Osteoblast (primary cell): ENCODE results near the gene CA7. TPM values are rescaled to one million over a fixed set of nuclear protein-coding genes. Genes with fewer than 3 reads are reported as not detected.

Source experiments
- DNase-seq: peaks from one replicate; pipeline ENCODE4 v3.0.0; 2011; ENCODE audit warnings: low spot score, mixed read lengths; ENCODE audit not compliant: insufficient read length; ENCODE audit errors: missing footprints
- H2AFZ ChIP-seq: 2 replicates; pipeline ENCODE4 v1.6.0; 2011; ENCODE audit warnings: mild to moderate bottlenecking, low read length
- H3K27ac ChIP-seq: 2 replicates; pipeline ENCODE4 v1.5.1; 2011; ENCODE audit warnings: mild to moderate bottlenecking, low read depth, low read length, moderate library complexity
- H3K27me3 ChIP-seq: 2 replicates; pipeline ENCODE4 v1.6.0; 2012; ENCODE audit warnings: mild to moderate bottlenecking, control low read depth, inconsistent platforms, low read length, moderate library complexity; ENCODE audit not compliant: insufficient read depth
- H3K36me3 ChIP-seq: 2 replicates; pipeline ENCODE4 v1.5.1; 2011; ENCODE audit warnings: mild to moderate bottlenecking, low read length, control low read depth, moderate library complexity; ENCODE audit not compliant: insufficient read depth
- H3K4me1 ChIP-seq: 2 replicates; pipeline ENCODE4 v1.5.1; 2011; ENCODE audit warnings: mild to moderate bottlenecking, low read length, control low read depth, moderate library complexity; ENCODE audit not compliant: insufficient read depth
- H3K4me2 ChIP-seq: 2 replicates; pipeline ENCODE4 v1.6.0; 2011; ENCODE audit warnings: mild to moderate bottlenecking, low read length; ENCODE audit not compliant: insufficient read depth
- H3K4me3 ChIP-seq: fragments of 200-600 bp; sonication (generic); 3 replicates; pipeline ENCODE4 v1.5.1; 2012; ENCODE audit warnings: mild to moderate bottlenecking, low read length, inconsistent platforms; ENCODE audit not compliant: insufficient read depth
- H3K79me2 ChIP-seq: 2 replicates; pipeline ENCODE4 v1.6.0; 2012; ENCODE audit warnings: mild to moderate bottlenecking, low read length, control low read depth, inconsistent platforms; ENCODE audit not compliant: insufficient read depth
- H3K9me3 ChIP-seq: 2 replicates; pipeline ENCODE4 v1.5.1; 2011; ENCODE audit warnings: low read depth, low read length, control low read depth
- H4K20me1 ChIP-seq: 2 replicates; pipeline ENCODE4 v1.6.0; 2012; ENCODE audit warnings: mild to moderate bottlenecking, low read length, control low read depth; ENCODE audit not compliant: insufficient read depth
- total RNA-seq: library from RNA; depleted of rRNA; stranded (reverse); fragments of >200 nt; gene quantifications from 2 replicates; pipeline ENCODE4 v1.2.3, GENCODE V29; 2012
- TF ChIP-seq, protein P1 (sequence below): IDR thresholded peaks from 2 replicates; pipeline ENCODE4 v1.5.1; 2011; ENCODE audit warnings: mild to moderate bottlenecking, low read depth, low read length, moderate library complexity; ENCODE audit errors: extremely low read depth

The CA7 gene
- total RNA-seq, 1 donor: not detected

DNA sequence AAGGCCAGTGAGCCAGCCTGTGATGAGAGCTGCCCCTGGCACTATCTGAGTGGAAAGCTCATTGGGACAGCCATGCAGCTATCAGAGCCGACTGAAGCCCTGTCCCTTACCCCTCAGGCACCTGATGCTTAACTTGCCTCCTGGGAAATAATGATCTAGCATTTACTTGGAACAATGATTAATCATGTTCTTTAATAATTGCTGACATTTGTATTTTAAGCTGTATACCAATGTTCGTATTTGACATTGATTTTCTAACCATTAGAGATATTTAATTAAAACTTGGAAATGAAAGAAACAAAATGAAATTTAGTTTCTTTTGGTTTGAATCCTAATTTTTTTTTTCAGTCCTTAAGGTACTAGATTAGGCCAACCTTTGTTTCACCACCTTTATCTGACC lies 46.6 kb downstream of the CA7 start:
- Histone ChIP-seq H3K79me2 (no peaks in the 10 kb centered on the region), H3K27ac (no peak overlapping the region), H3K9me3 (no peaks in the 10 kb centered on the region), H3K4me1 (peaks cover 7% of the 10 kb centered on the region), H4K20me1 (peaks cover 4% of the 10 kb centered on the region), H2AFZ (no peak overlapping the region), H3K4me2 (no peak overlapping the region), H3K4me3 (no peak overlapping the region), H3K27me3 (no peaks in the 10 kb centered on the region), H3K36me3 (peaks cover 5% of the 10 kb centered on the region)
- TF ChIP-seq, protein P1, sequence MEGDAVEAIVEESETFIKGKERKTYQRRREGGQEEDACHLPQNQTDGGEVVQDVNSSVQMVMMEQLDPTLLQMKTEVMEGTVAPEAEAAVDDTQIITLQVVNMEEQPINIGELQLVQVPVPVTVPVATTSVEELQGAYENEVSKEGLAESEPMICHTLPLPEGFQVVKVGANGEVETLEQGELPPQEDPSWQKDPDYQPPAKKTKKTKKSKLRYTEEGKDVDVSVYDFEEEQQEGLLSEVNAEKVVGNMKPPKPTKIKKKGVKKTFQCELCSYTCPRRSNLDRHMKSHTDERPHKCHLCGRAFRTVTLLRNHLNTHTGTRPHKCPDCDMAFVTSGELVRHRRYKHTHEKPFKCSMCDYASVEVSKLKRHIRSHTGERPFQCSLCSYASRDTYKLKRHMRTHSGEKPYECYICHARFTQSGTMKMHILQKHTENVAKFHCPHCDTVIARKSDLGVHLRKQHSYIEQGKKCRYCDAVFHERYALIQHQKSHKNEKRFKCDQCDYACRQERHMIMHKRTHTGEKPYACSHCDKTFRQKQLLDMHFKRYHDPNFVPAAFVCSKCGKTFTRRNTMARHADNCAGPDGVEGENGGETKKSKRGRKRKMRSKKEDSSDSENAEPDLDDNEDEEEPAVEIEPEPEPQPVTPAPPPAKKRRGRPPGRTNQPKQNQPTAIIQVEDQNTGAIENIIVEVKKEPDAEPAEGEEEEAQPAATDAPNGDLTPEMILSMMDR: no peak
- no peak for DNase-seq

DNA sequence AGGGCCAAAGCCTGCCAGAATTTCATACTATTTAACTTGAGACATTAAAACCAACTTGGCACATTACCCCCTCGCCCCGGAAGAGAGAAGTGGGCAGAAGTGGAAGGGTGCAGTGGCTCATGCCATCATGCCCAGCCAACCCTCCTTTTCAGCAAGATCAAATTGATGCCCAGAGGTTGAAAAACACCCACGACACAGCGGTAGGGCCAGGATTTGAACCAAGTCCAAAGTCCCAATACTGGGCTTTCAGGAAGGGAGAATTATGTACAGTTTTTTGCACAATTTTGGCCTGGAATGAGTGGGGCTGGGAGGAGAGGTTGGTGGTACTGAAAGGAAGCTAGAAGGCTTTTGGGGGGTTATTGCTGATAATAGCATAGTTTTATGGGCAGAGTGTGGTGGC lies 47.1 kb downstream of the CA7 start:
- H4K20me1 ChIP-seq: peaks cover 4% of the 10 kb centered on the region
- H3K9me3 ChIP-seq: no peaks in the 10 kb centered on the region
- H3K4me2 ChIP-seq: no peak overlapping the region
- no peaks in the 10 kb centered on the region for H3K79me2 ChIP-seq
- no peak overlapping the region for H3K27ac ChIP-seq
- peaks cover 6% of the 10 kb centered on the region for H3K4me1 ChIP-seq
- DNase-seq: no peak
- no peak overlapping the region for H2AFZ ChIP-seq
- no peak overlapping the region for H3K4me3 ChIP-seq
- TF ChIP-seq, protein P1: no peak
- H3K36me3 ChIP-seq: peaks cover 4% of the 10 kb centered on the region
- no peaks in the 10 kb centered on the region for H3K27me3 ChIP-seq

DNA sequence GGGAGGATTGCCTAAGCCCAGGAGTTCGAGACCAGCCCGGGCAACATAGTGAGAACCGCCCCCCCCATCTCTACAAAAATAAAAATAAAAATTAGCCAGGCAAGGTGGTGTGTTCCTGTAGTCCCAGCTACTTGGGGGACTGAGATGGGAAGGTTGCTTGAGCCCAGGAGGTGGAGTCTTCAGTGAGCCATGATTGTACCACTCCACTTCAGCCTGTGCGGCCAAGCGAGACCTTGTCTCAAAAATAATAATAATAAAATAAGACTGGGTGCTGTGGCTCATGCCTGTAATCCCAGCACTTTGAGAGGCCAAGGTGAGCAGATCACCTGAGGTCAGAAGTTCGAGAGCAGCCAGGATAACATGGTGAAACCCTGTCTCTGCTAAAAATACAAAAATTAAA lies 47.6 kb downstream of the CA7 start:
- TF ChIP-seq, protein P1: no peak
- H3K27me3 ChIP-seq: no peaks in the 10 kb centered on the region

DNA sequence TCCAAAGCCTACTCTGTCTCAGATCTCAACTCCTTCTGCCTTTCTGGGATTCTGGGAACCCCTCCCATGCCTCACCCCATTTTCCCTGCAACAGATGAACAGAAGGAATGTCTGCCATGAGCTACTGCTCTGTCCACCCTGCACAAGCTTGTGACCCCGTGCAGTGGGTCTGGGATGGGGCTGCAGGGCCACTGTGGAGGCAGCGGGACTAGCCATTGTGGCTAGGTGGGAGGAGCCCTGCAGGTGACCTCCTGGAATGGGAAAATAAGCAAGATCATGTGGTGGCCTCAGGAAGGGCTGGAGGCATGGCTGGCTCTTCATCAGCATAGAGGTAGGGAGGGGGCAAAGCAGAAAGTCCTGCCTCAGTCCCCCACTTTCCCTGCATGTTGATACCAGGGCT lies 49.8 kb downstream of the CA7 start:
- DNase-seq: no peak
- Histone ChIP-seq H3K27me3 (no peaks in the 10 kb centered on the region), H2AFZ (no peak overlapping the region), H3K9me3 (no peaks in the 10 kb centered on the region), H3K4me3 (no peak overlapping the region), H4K20me1 (peaks cover 4% of the 10 kb centered on the region), H3K27ac (no peak overlapping the region), H3K79me2 (no peaks in the 10 kb centered on the region), H3K36me3 (peaks cover 4% of the 10 kb centered on the region), H3K4me2 (no peak overlapping the region), H3K4me1 (peaks cover 9% of the 10 kb centered on the region)
- TF ChIP-seq, protein P1: no peak

More for the DNA sequence above, 47.6 kb downstream of the CA7 start:
- Histone ChIP-seq H4K20me1 (peaks cover 4% of the 10 kb centered on the region), H3K4me2 (no peak overlapping the region), H3K27ac (no peak overlapping the region), H3K36me3 (peaks cover 4% of the 10 kb centered on the region), H3K4me1 (peaks cover 2% of the 10 kb centered on the region), H3K9me3 (no peaks in the 10 kb centered on the region), H3K79me2 (no peaks in the 10 kb centered on the region), H3K4me3 (no peak overlapping the region), H2AFZ (no peak overlapping the region)
- no peak for DNase-seq
